ENCODE data around the gene POU2F3. TPM values are rescaled to one million over a fixed set of nuclear protein-coding genes. Genes with fewer than 3 reads are reported as not detected.

POU2F3 gene
- total RNA-seq, 1 experiment from 2014 or later = 0.62 TPM

DNA sequence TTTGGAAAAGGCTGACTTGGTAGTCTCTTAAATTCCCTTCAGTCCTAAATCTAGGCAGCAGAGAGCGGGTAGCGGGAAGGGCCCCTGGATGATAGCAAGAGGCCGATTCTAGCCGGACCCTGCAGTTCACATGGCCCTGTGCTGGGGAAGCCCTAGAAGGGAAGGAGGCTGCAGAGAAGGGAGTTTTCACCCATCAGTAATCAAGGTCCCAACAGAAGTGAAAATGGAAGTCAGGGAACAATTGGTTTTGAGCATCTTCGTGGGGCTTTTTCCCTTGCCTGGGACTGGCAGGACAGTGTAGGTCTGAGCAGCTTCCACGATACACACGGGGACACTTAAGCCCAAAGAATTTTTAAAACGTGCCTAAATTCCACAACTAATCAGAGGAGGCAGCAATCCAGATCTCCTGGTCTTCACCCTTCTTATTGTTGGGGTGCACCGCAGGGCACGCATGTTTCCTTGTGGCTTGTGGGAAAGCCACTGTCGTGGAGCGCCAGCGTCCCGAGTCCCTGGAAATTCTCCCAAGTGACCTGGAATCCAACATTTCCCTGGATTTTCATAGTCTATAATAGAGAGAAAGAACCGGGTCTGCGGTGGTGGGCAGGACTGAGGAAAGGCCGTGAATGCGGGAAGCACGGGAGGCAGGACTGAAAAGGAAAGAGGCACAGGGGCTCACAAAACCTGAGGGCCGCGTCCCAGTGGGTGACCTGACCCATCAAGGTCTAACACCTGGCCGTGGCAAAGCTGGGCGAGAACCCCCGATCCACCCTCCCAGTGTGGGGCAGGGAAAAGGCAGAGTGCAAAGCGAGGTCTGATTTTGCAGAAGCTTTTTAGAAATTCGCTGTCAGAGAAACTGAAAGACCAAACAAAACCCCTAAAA lies 30.0 kb upstream of the POU2F3 start:
- ATAC-seq = no peak
- Histone ChIP-seq H3K27ac (ENCODE audit: low read length) (peak overlapping the region; percentile 78), H3K9me3 (ENCODE audit: low read length) (no peaks in the 10 kb centered on the region), H3K79me2 (ENCODE audit: low read length) (peaks cover 35% of the 10 kb centered on the region), H3K9ac (ENCODE audit: low read length) (peak overlapping the region; percentile 76), H2AFZ (ENCODE audit: low read length) (peak overlapping the region; percentile 91), H4K20me1 (ENCODE audit: low read length) (peaks cover 20% of the 10 kb centered on the region; the same call in 1 of the 2 replicates), H3F3A (ENCODE audit: low read length, unreplicated experiment) (no peaks in the 10 kb centered on the region), H3K9me2 (replicated peaks; ENCODE audit: low read length) (no peaks in the 10 kb centered on the region), H3K27me3 (ENCODE audit: low read length) (no peaks in the 10 kb centered on the region), H3K4me3 (ENCODE audit: low read length) (peak overlapping the region; percentile 77), H3K4me2 (ENCODE audit: low read length) (peak overlapping the region; percentile 91), H3K36me3 (ENCODE audit: low read depth, low read length) (peaks cover 10% of the 10 kb centered on the region), H3K4me1 (ENCODE audit: insufficient read depth, low read length) (peaks cover 50% of the 10 kb centered on the region)
- intact Hi-C loops (cut with micrococcal nuclease) = loop anchor here (2.0 to 5.0 kb wide), 2 partner anchors 38 to 81 kb away; no protein-coding TSS in a partner anchor
- TF ChIP-seq EZH2 (IDR thresholded peaks at IDR 0.05; ENCODE audit: low read length, unreplicated experiment) = no peak
- TF ChIP-seq, protein P1, sequence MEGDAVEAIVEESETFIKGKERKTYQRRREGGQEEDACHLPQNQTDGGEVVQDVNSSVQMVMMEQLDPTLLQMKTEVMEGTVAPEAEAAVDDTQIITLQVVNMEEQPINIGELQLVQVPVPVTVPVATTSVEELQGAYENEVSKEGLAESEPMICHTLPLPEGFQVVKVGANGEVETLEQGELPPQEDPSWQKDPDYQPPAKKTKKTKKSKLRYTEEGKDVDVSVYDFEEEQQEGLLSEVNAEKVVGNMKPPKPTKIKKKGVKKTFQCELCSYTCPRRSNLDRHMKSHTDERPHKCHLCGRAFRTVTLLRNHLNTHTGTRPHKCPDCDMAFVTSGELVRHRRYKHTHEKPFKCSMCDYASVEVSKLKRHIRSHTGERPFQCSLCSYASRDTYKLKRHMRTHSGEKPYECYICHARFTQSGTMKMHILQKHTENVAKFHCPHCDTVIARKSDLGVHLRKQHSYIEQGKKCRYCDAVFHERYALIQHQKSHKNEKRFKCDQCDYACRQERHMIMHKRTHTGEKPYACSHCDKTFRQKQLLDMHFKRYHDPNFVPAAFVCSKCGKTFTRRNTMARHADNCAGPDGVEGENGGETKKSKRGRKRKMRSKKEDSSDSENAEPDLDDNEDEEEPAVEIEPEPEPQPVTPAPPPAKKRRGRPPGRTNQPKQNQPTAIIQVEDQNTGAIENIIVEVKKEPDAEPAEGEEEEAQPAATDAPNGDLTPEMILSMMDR (conservative IDR thresholded peaks at IDR 0.05; ENCODE audit: low read depth, low read length) = no peak
- TF ChIP-seq EZH2phosphoT487 (IDR thresholded peaks at IDR 0.05; ENCODE audit: borderline replicate concordance, low read length) = no peak
- CTCF ChIA-PET = no interaction called here
- POLR2A ChIA-PET (ENCODE audit: unreplicated experiment) = no interaction called here
- BruUV-seq (replicated peaks) = TSS peak; percentile 42
- no peak for DNase-seq

DNA sequence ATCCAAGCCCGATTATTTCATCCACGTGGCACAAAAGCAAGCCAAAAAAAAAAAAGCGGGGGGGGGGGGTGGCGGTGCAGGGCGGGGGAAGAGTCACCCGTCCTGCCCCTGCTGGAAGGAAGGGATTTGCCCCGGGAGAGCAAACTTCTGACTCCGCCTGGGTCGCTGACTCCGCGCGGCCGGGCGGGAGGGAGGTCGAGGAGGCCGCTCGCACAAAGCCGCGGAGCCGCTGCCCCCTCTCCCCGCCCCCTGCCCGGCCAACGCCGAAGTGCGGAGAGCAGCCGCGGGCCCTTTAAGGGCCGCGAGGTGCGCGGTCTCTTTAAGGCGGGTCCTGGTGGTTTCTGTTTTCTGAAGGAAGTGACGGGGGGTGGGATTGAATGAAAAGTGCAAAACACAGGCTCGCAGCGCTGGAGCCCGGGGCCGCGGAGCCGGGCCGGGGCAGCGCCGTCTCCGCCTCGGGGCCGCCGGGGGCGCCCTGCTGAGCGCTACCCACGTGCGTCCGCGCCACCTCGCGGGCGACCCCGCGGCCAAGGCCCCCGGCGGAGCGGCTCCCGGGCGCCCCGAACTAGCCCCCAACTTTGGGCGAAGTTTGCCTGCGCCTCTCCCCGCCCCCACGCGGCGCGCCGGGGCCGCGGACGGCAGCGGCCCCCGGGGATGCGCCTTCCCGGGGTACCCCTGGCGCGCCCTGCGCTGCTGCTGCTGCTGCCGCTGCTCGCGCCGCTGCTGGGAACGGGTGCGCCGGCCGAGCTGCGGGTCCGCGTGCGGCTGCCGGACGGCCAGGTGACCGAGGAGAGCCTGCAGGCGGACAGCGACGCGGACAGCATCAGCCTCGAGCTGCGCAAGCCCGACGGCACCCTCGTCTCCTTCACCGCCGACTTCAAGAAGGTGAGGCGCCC lies 29.1 kb upstream of the POU2F3 start, which contains the start of gene OAF:
Gene OAF (plus strand): TSS at position 407 of the 896 bp plus-strand sequence. CDS start 248 bp downstream, at position 655.
- BruUV-seq (replicated peaks) = no TSS peak
- CTCF ChIA-PET = no interaction called here
- Histone ChIP-seq H3K36me3 (ENCODE audit: low read depth, low read length) (peaks cover 10% of the 10 kb centered on the region), H3K9me2 (replicated peaks; ENCODE audit: low read length) (no peaks in the 10 kb centered on the region), H3K27me3 (ENCODE audit: low read length) (no peaks in the 10 kb centered on the region), H3K4me1 (ENCODE audit: insufficient read depth, low read length) (peaks cover 59% of the 10 kb centered on the region), H3K9ac (ENCODE audit: low read length) (peak within 1 kb of the TSS; percentile 76), H3K27ac (ENCODE audit: low read length) (peak within 1 kb of the TSS; percentile 78), H3K4me2 (ENCODE audit: low read length) (peak within 1 kb of the TSS; percentile 91), H3F3A (ENCODE audit: low read length, unreplicated experiment) (no peaks in the 10 kb centered on the region), H4K20me1 (ENCODE audit: low read length) (peaks cover 23% of the 10 kb centered on the region; the same call in 1 of the 2 replicates), H3K79me2 (ENCODE audit: low read length) (peaks cover 37% of the 10 kb centered on the region), H2AFZ (ENCODE audit: low read length) (peak within 1 kb of the TSS; percentile 91), H3K9me3 (ENCODE audit: low read length) (no peaks in the 10 kb centered on the region), H3K4me3 (ENCODE audit: low read length) (peak within 1 kb of the TSS; percentile 77)
- DNase-seq = peak; percentile 89
- ATAC-seq = peak; percentile 69
- POLR2A ChIA-PET (ENCODE audit: unreplicated experiment) = no interaction called here
- intact Hi-C loops (cut with micrococcal nuclease) = loop anchor here (1.0 to 5.0 kb wide), 3 partner anchors 39 to 92 kb away; no protein-coding TSS in a partner anchor
- TF ChIP-seq, protein P1 (conservative IDR thresholded peaks at IDR 0.05; ENCODE audit: low read depth, low read length) = peak; percentile 11; the same call in 1 of the 2 replicates
- TF ChIP-seq EZH2 (IDR thresholded peaks at IDR 0.05; ENCODE audit: low read length, unreplicated experiment) = no peak
- no peak for TF ChIP-seq EZH2phosphoT487 (IDR thresholded peaks at IDR 0.05; ENCODE audit: borderline replicate concordance, low read length)
